ENCODE measurements around the gene PASK.

DNA sequence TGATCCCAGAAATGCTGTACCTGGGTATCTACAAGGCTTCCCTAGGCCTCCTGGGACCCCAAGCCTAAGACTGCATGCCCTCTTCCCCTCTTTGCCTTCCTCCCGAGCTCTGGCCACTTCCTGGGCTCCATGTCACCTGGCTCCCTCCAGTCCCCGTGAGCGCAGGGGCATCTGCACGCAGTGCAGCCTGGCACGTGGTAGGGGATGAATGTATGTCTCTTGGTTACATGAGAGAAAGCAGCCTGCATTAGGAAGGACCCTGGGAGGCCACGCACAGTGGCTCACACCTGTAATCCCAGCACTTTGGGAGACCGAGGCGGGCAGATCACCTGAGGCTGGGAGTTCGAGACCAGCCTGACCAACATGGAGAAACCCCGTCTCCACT, 15.8 kb downstream of the PASK start:
- TF ChIP-seq, protein P1, sequence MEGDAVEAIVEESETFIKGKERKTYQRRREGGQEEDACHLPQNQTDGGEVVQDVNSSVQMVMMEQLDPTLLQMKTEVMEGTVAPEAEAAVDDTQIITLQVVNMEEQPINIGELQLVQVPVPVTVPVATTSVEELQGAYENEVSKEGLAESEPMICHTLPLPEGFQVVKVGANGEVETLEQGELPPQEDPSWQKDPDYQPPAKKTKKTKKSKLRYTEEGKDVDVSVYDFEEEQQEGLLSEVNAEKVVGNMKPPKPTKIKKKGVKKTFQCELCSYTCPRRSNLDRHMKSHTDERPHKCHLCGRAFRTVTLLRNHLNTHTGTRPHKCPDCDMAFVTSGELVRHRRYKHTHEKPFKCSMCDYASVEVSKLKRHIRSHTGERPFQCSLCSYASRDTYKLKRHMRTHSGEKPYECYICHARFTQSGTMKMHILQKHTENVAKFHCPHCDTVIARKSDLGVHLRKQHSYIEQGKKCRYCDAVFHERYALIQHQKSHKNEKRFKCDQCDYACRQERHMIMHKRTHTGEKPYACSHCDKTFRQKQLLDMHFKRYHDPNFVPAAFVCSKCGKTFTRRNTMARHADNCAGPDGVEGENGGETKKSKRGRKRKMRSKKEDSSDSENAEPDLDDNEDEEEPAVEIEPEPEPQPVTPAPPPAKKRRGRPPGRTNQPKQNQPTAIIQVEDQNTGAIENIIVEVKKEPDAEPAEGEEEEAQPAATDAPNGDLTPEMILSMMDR (IDR thresholded peaks at IDR 0.05 in 8 of 11, conservative IDR thresholded peaks at IDR 0.05 in 3 of 11) = no peak
- TF ChIP-seq POLR2A (IDR thresholded peaks at IDR 0.05) (no peak), POLR2AphosphoS5 (IDR thresholded peaks at IDR 0.05) (no peak)

Data from spleen (tissue), 7 donors.